Activated CD4-positive, alpha-beta memory T cell treated with anti-CD3 and anti-CD28 coated beads for 36 hours (primary cell): ENCODE data around the gene DOCK3. TPM values are rescaled to one million over a fixed set of nuclear protein-coding genes. Genes with fewer than 3 reads are reported as not detected.
"Not testable (repeated sequence)": the region's sequence is repeated elsewhere in the genome, so short reads cannot be mapped to it uniquely, and the experiment has no call there.

Experiments
- CTCF ChIA-PET: fragments of 350-600 bp; sonication (Branson Sonifier 250); formaldehyde crosslinking; loops from one replicate; lab custom pipeline; 2021; ENCODE audit warnings: antibody characterized with exemption, inconsistent platforms; lab: Charles Lee
- POLR2A ChIA-PET: fragments of 350-600 bp; sonication (Branson Sonifier 250); formaldehyde crosslinking; loops from one replicate; lab custom pipeline; 2021; ENCODE audit warnings: antibody characterized with exemption; lab: Charles Lee
- DNase-seq: peaks from one replicate; pipeline ENCODE4 v3.0.0-alpha.2; 2020
- H3K27ac Mint-ChIP-seq: one replicate; pipeline ENCODE4 v1.8.0; 2021; ENCODE audit warnings: mixed read lengths
- H3K27me3 Mint-ChIP-seq: one replicate; pipeline ENCODE4 v1.8.0; 2021; ENCODE audit warnings: mixed read lengths
- H3K36me3 Mint-ChIP-seq: one replicate; pipeline ENCODE4 v1.8.0; 2021; ENCODE audit warnings: mixed read lengths
- H3K4me1 Mint-ChIP-seq: one replicate; pipeline ENCODE4 v1.8.0; 2021; ENCODE audit warnings: low read depth, mixed read lengths
- H3K4me3 Mint-ChIP-seq: one replicate; pipeline ENCODE4 v1.8.0; 2021; ENCODE audit warnings: mild to moderate bottlenecking, mixed read lengths
- H3K9me3 Mint-ChIP-seq: one replicate; pipeline ENCODE4 v1.8.0; 2021; ENCODE audit warnings: mixed read lengths
- intact Hi-C: fragments of 100-400 bp; cut with micrococcal nuclease; formaldehyde crosslinking; loops from one replicate; pipeline ENCODE4 v1.15.1; 2023
- total RNA-seq, 2 experiments: library from RNA; stranded (reverse); gene quantifications; one replicate each; pipeline ENCODE4 v1.2.3, GENCODE V29; 2021

Gene DOCK3
- total RNA-seq, 2 experiments from 2014 or later = 2.7 to 2.9 TPM

DNA sequence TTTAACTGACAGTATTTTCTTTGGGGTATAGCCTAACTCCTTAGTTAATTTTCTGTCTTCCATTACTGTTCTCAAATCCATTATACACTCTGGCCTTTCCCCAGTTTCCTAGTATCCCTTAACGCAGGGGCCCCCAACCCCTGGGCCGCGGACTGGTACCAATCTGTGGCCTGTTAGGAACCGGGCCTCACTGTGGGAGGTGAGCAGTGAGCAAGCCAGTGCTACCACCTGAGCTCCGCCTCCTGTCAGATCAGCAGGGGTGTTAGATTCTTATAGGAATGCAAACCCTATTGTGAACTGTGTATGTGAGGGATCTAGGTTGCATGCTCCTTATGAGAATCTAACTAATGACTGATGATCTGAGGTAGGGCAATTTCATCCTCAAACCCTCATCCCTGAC is 75.1 kb downstream of the DOCK3 start:
- no peaks in the 10 kb centered on the region for H3K36me3 Mint-ChIP-seq
- no peaks in the 10 kb centered on the region for H3K27me3 Mint-ChIP-seq
- DNase-seq = no peak
- ChIA-PET CTCF (no interaction called here), POLR2A (interaction anchor here (0.7 kb wide), 1 partner anchor 207 kb away, joined by 4 read pairs; no protein-coding TSS in a partner anchor)
- intact Hi-C loops = no loop called here
- H3K27ac Mint-ChIP-seq = no peak overlapping the region
- H3K4me1 Mint-ChIP-seq = no peaks in the 10 kb centered on the region
- no peak overlapping the region for H3K4me3 Mint-ChIP-seq
- no peaks in the 10 kb centered on the region for H3K9me3 Mint-ChIP-seq

GRCh38 chr3:50759015-50759414 is 84.3 kb downstream of the DOCK3 start:
- ChIA-PET CTCF (no interaction called here), POLR2A (no interaction called here)
- H3K9me3 Mint-ChIP-seq = peaks cover 7% of the 10 kb centered on the region
- DNase-seq = no peak
- H3K4me1 Mint-ChIP-seq = no peaks in the 10 kb centered on the region
- intact Hi-C loops = no loop called here
- H3K27ac Mint-ChIP-seq = no peak overlapping the region
- H3K4me3 Mint-ChIP-seq = no peak overlapping the region
- H3K27me3 Mint-ChIP-seq = no peaks in the 10 kb centered on the region
- H3K36me3 Mint-ChIP-seq = no peaks in the 10 kb centered on the region

- intact Hi-C loops = no loop called here
- Mint-ChIP-seq H3K36me3 (no peaks in the 10 kb centered on the region), H3K4me1 (no peaks in the 10 kb centered on the region), H3K9me3 (peaks cover 9% of the 10 kb centered on the region), H3K4me3 (no peak overlapping the region), H3K27ac (no peak overlapping the region), H3K27me3 (peaks cover 5% of the 10 kb centered on the region)
- DNase-seq = no peak
- POLR2A ChIA-PET = no interaction called here
- CTCF ChIA-PET = no interaction called here
Observed at GRCh38 chr3:50777680-50778079, 103.0 kb downstream of the DOCK3 start.

DNA sequence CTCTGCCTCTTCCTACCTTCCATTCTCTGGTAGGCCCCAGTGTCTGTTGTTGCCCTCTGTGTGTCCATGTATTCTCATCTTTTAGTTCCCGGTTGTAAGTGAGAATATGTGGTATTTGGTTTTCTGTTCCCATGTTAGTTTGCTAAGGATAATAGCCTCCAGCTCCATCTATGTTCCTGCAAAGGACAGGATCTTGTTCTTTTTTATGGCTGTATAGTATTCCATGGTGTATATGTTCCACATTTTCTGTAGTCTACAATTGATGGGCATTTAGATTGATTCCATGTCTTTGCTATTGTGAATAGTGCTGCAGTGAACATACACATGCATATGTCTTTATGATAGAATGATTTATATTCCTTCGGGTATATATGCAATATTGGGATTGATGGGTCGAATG is 107.0 kb downstream of the DOCK3 start:
- intact Hi-C loops, H3K4me1 Mint-ChIP-seq, H3K27me3 Mint-ChIP-seq, DNase-seq, H3K4me3 Mint-ChIP-seq, CTCF ChIA-PET, H3K27ac Mint-ChIP-seq, POLR2A ChIA-PET, H3K36me3 Mint-ChIP-seq: not testable (repeated sequence)
- H3K9me3 Mint-ChIP-seq = peaks cover 24% of the 10 kb centered on the region

- no peak overlapping the region for H3K27ac Mint-ChIP-seq
- intact Hi-C loops = no loop called here
- POLR2A ChIA-PET = no interaction called here
- H3K27me3 Mint-ChIP-seq = no peaks in the 10 kb centered on the region
- no peak for DNase-seq
- peaks cover 6% of the 10 kb centered on the region for H3K36me3 Mint-ChIP-seq
- H3K9me3 Mint-ChIP-seq = peaks cover 21% of the 10 kb centered on the region
- no peak overlapping the region for H3K4me3 Mint-ChIP-seq
- CTCF ChIA-PET = no interaction called here
- H3K4me1 Mint-ChIP-seq = no peaks in the 10 kb centered on the region
Observed at GRCh38 chr3:50786631-50787030, 111.9 kb downstream of the DOCK3 start.

DNA sequence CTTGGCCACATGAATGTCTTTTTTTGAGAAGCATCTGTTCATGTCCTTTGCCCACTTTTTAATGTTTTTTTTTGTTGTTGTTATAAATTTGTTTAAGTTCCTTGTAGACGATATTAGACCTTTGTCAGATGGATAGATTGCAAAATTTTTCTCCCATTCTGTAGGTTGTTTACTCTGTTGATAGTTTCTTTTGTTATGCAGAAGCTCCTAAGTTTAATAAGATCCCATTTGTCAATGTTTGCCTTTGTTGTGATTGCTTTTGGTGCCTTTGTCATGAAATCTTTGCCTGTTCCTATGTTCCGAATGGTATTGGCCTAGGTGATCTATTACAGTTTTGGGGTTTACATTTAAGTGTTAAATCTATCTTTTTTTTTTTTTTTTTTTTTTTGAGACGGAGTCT is 116.2 kb downstream of the DOCK3 start:
- H3K36me3 Mint-ChIP-seq, H3K4me3 Mint-ChIP-seq, POLR2A ChIA-PET, H3K27me3 Mint-ChIP-seq, H3K27ac Mint-ChIP-seq, H3K9me3 Mint-ChIP-seq, DNase-seq, H3K4me1 Mint-ChIP-seq, intact Hi-C loops, CTCF ChIA-PET: not testable (repeated sequence)

GRCh38 chr3:50792568-50792967 is 117.8 kb downstream of the DOCK3 start:
- H3K27ac Mint-ChIP-seq = no peak overlapping the region
- POLR2A ChIA-PET = no interaction called here
- CTCF ChIA-PET = no interaction called here
- no peaks in the 10 kb centered on the region for H3K36me3 Mint-ChIP-seq
- no peak overlapping the region for H3K4me3 Mint-ChIP-seq
- no peaks in the 10 kb centered on the region for H3K9me3 Mint-ChIP-seq
- no peaks in the 10 kb centered on the region for H3K4me1 Mint-ChIP-seq
- intact Hi-C loops = no loop called here
- peaks cover 9% of the 10 kb centered on the region for H3K27me3 Mint-ChIP-seq
- no peak for DNase-seq

DNA sequence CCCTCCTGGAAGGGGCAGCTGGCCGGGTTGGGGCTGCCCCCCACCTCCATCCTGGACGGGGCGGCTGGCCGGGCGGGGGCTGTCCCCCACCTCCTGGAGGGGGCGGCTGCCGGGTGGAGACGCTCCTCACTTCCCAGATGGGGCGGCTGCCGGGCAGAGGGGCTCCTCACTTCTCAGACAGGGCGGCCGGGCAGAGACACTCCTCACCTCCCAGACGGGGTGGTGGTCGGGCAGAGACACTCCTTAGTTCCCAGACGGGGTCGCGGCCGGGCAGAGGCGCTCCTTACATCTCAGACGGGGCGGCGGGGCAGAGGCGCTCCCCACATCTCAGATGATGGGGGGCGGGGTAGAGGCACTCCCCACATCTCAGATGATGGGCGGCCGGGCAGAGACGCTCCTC is 129.1 kb downstream of the DOCK3 start:
- H3K27me3 Mint-ChIP-seq, H3K27ac Mint-ChIP-seq, DNase-seq, intact Hi-C loops, H3K4me3 Mint-ChIP-seq, H3K4me1 Mint-ChIP-seq, POLR2A ChIA-PET, CTCF ChIA-PET: not testable (repeated sequence)
- Mint-ChIP-seq H3K9me3 (peaks cover 48% of the 10 kb centered on the region), H3K36me3 (peaks cover 15% of the 10 kb centered on the region)

GRCh38 chr3:50804376-50804775 is 129.6 kb downstream of the DOCK3 start:
- H3K27me3 Mint-ChIP-seq, DNase-seq, POLR2A ChIA-PET, CTCF ChIA-PET, H3K27ac Mint-ChIP-seq, H3K4me3 Mint-ChIP-seq, intact Hi-C loops, H3K4me1 Mint-ChIP-seq: not testable (repeated sequence)
- peaks cover 11% of the 10 kb centered on the region for H3K36me3 Mint-ChIP-seq
- peaks cover 42% of the 10 kb centered on the region for H3K9me3 Mint-ChIP-seq

GRCh38 chr3:50805321-50805720 is 130.6 kb downstream of the DOCK3 start:
- Mint-ChIP-seq H3K9me3 (peaks cover 33% of the 10 kb centered on the region), H3K27ac (no peak overlapping the region), H3K4me3 (no peak overlapping the region), H3K4me1 (no peaks in the 10 kb centered on the region), H3K27me3 (no peaks in the 10 kb centered on the region), H3K36me3 (peaks cover 7% of the 10 kb centered on the region)
- ChIA-PET POLR2A (no interaction called here), CTCF (no interaction called here)
- DNase-seq = no peak
- intact Hi-C loops = no loop called here

GRCh38 chr3:50806031-50806430 is 131.3 kb downstream of the DOCK3 start:
- H3K4me3 Mint-ChIP-seq = no peak overlapping the region
- no peak for DNase-seq
- peaks cover 7% of the 10 kb centered on the region for H3K36me3 Mint-ChIP-seq
- POLR2A ChIA-PET = no interaction called here
- H3K27ac Mint-ChIP-seq = no peak overlapping the region
- CTCF ChIA-PET = no interaction called here
- no peaks in the 10 kb centered on the region for H3K4me1 Mint-ChIP-seq
- peaks cover 25% of the 10 kb centered on the region for H3K9me3 Mint-ChIP-seq
- no peaks in the 10 kb centered on the region for H3K27me3 Mint-ChIP-seq
- intact Hi-C loops = no loop called here

GRCh38 chr3:50806806-50807205 is 132.1 kb downstream of the DOCK3 start:
- H3K27ac Mint-ChIP-seq = no peak overlapping the region
- DNase-seq = no peak
- H3K36me3 Mint-ChIP-seq = peaks cover 4% of the 10 kb centered on the region
- ChIA-PET CTCF (no interaction called here), POLR2A (no interaction called here)
- H3K4me3 Mint-ChIP-seq = no peak overlapping the region
- intact Hi-C loops = no loop called here
- H3K27me3 Mint-ChIP-seq = no peaks in the 10 kb centered on the region
- H3K9me3 Mint-ChIP-seq = peaks cover 18% of the 10 kb centered on the region
- no peaks in the 10 kb centered on the region for H3K4me1 Mint-ChIP-seq

- Mint-ChIP-seq H3K27ac (no peak overlapping the region), H3K9me3 (peaks cover 13% of the 10 kb centered on the region), H3K4me1 (no peaks in the 10 kb centered on the region), H3K36me3 (peaks cover 4% of the 10 kb centered on the region), H3K4me3 (no peak overlapping the region), H3K27me3 (no peaks in the 10 kb centered on the region)
- POLR2A ChIA-PET = no interaction called here
- intact Hi-C loops = no loop called here
- no peak for DNase-seq
- CTCF ChIA-PET = no interaction called here
Observed at GRCh38 chr3:50807266-50807665, 132.5 kb downstream of the DOCK3 start.
